ENCODE measurements around the gene PEPD.
A peak's percentile ranks its signal among the peaks of the same experiment; 100 is the strongest.
"Not testable (repeated sequence)": the region's sequence is repeated elsewhere in the genome, so short reads cannot be mapped to it uniquely, and the experiment has no call there.

PEPD gene

GRCh38 chr19:33496038-33496895 is 25.3 kb downstream of the PEPD start:
- DNase-seq = no peak

- no peak for DNase-seq
These were observed 28.0 kb downstream of the PEPD start for GRCh38 chr19:33493401-33494275.

- DNase-seq = no peak
These were observed 28.6 kb downstream of the PEPD start for GRCh38 chr19:33492951-33493350.

GRCh38 chr19:33492090-33492489 is 29.5 kb downstream of the PEPD start:
- DNase-seq = no peak

- DNase-seq = not testable (repeated sequence)
These were observed 31.0 kb downstream of the PEPD start for GRCh38 chr19:33490596-33490995.

- no peak for DNase-seq
These were observed 31.5 kb downstream of the PEPD start for GRCh38 chr19:33490041-33490451.

- no peak for DNase-seq
These were observed 32.8 kb downstream of the PEPD start for GRCh38 chr19:33488826-33489225.

- DNase-seq = no peak
These were observed 33.4 kb downstream of the PEPD start for GRCh38 chr19:33487901-33488800.

- no peak for DNase-seq
These were observed 34.4 kb downstream of the PEPD start for GRCh38 chr19:33486936-33487811.

GRCh38 chr19:33486407-33486806 is 35.2 kb downstream of the PEPD start:
- no peak for DNase-seq

- DNase-seq = no peak
These were observed 37.3 kb downstream of the PEPD start for GRCh38 chr19:33484226-33484774.

- DNase-seq = no peak
These were observed 39.1 kb downstream of the PEPD start for GRCh38 chr19:33482476-33482875.

GRCh38 chr19:33481863-33482262 is 39.7 kb downstream of the PEPD start:
- DNase-seq = no peak

GRCh38 chr19:33479570-33479969 is 42.0 kb downstream of the PEPD start:
- not testable (repeated sequence) for DNase-seq

- DNase-seq = no peak
These were observed 43.8 kb downstream of the PEPD start for GRCh38 chr19:33477781-33478180.

GRCh38 chr19:33476151-33476707 is 45.4 kb downstream of the PEPD start:
- DNase-seq = no peak

GRCh38 chr19:33473653-33474305 is 47.8 kb downstream of the PEPD start:
- no peak for DNase-seq

- peak; percentile 48 for DNase-seq
These were observed 48.6 kb downstream of the PEPD start for GRCh38 chr19:33472691-33473652.

- no peak for DNase-seq
These were observed 49.4 kb downstream of the PEPD start for GRCh38 chr19:33472226-33472625.

Measured in amniotic stem cell (primary cell).